Astrocyte (in vitro differentiated cells and primary cell): ENCODE results near the gene SLC39A7.

Experiments
- CTCF ChIP-seq: IDR thresholded peaks from 2 replicates; pipeline ENCODE4 v1.5.1; 2011; ENCODE audit warnings: low read depth, mild to moderate bottlenecking, inconsistent platforms, low read length, moderate library complexity; ENCODE audit not compliant: insufficient read depth
- EZH2 ChIP-seq: IDR thresholded peaks from 2 replicates; pipeline ENCODE4 v1.6.1; 2012; ENCODE audit warnings: mild to moderate bottlenecking, low read length, inconsistent platforms; ENCODE audit not compliant: insufficient read depth

DNA sequence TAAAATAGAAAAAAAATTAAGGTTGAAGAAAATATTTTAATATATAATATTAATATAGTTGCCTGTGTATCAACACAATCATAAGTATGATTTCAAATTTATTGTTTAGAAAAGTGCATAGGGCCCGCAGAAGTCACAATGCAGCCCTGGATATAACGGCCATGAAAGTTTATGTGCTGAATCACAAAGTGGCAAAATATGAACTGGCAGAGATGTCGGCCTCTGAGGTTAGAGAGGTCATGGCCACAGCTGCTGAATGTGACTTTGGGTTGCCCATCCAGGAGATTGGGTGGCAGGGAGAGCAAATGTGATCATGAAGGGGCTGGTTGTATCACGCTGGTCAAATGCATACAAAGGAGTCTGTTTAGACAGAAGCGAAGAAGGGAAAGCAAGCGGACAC, 44.1 kb upstream of the SLC39A7 start:
- TF ChIP-seq CTCF, result no peak
- no peak for TF ChIP-seq EZH2
